ENCODE measurements around the gene COL12A1. TPM values are rescaled to one million over a fixed set of nuclear protein-coding genes. Genes with fewer than 3 reads are reported as not detected.

COL12A1 gene
- total RNA-seq, 1 donor from 2014 or later, result not detected

GRCh38 chr6:75213732-75214131 lies 7.9 kb upstream of the COL12A1 start:
- intact Hi-C loops (cut with micrococcal nuclease), result no loop called here

- intact Hi-C loops (cut with micrococcal nuclease), result no loop called here
These were observed 7.3 kb upstream of the COL12A1 start for GRCh38 chr6:75213112-75213511.

- intact Hi-C loops (cut with micrococcal nuclease), result loop anchor here (1.0 kb wide), 2 partner anchors 314 to 1357 kb away; no protein-coding TSS in a partner anchor
These were observed 6.2 kb upstream of the COL12A1 start for GRCh38 chr6:75211920-75212590.

GRCh38 chr6:75210885-75211739 lies 5.3 kb upstream of the COL12A1 start:
- intact Hi-C loops (cut with micrococcal nuclease), result loop anchor here (1.0 kb wide), 2 partner anchors 315 to 1356 kb away; no protein-coding TSS in a partner anchor

GRCh38 chr6:75209184-75209723 lies 3.4 kb upstream of the COL12A1 start:
- intact Hi-C loops (cut with micrococcal nuclease), result loop anchor here (1.0 to 10.0 kb wide), 8 partner anchors 34 to 1684 kb away; partner anchors contain the start of genes COX7A2 and EEF1A1

GRCh38 chr6:75208298-75209183 lies 2.7 kb upstream of the COL12A1 start:
- intact Hi-C loops (cut with micrococcal nuclease), result loop anchor here (1.0 to 10.0 kb wide), 8 partner anchors 35 to 1684 kb away; partner anchors contain the start of genes COX7A2 and EEF1A1

- intact Hi-C loops (cut with micrococcal nuclease), result loop anchor here (10.0 kb wide), 1 partner anchor 1682 kb away; the partner anchor contains the start of gene EEF1A1
These were observed 906 bp upstream of the COL12A1 start for GRCh38 chr6:75206576-75207342.

- intact Hi-C loops (cut with micrococcal nuclease), result loop anchor here (1.0 to 10.0 kb wide), 5 partner anchors 118 to 1680 kb away; partner anchors contain the start of gene EEF1A1
These were observed 686 bp downstream of the COL12A1 start for GRCh38 chr6:75204959-75205775.

GRCh38 chr6:75204217-75204958 lies 1.5 kb downstream of the COL12A1 start:
- intact Hi-C loops (cut with micrococcal nuclease), result loop anchor here (1.0 to 10.0 kb wide), 5 partner anchors 117 to 1680 kb away; partner anchors contain the start of gene EEF1A1

- intact Hi-C loops (cut with micrococcal nuclease), result loop anchor here (1.0 to 10.0 kb wide), 5 partner anchors 116 to 1679 kb away; partner anchors contain the start of gene EEF1A1
These were observed 2.1 kb downstream of the COL12A1 start for GRCh38 chr6:75203721-75204120.

- intact Hi-C loops (cut with micrococcal nuclease), result loop anchor here (5.0 to 10.0 kb wide), 2 partner anchors 115 to 1678 kb away; partner anchors contain the start of gene EEF1A1
These were observed 3.1 kb downstream of the COL12A1 start for GRCh38 chr6:75202676-75203131.

GRCh38 chr6:75201901-75202672 lies 3.8 kb downstream of the COL12A1 start:
- intact Hi-C loops (cut with micrococcal nuclease), result loop anchor here (5.0 to 10.0 kb wide), 2 partner anchors 115 to 1677 kb away; partner anchors contain the start of gene EEF1A1

- intact Hi-C loops (cut with micrococcal nuclease), result loop anchor here (5.0 to 10.0 kb wide), 2 partner anchors 114 to 1676 kb away; partner anchors contain the start of gene EEF1A1
These were observed 4.8 kb downstream of the COL12A1 start for GRCh38 chr6:75201021-75201420.

GRCh38 chr6:75199889-75200288 lies 6.0 kb downstream of the COL12A1 start:
- intact Hi-C loops (cut with micrococcal nuclease), result loop anchor here (5.0 to 10.0 kb wide), 2 partner anchors 113 to 1675 kb away; partner anchors contain the start of gene EEF1A1

GRCh38 chr6:75196081-75196687 lies 9.7 kb downstream of the COL12A1 start:
- intact Hi-C loops (cut with micrococcal nuclease), result no loop called here

- intact Hi-C loops (cut with micrococcal nuclease), result no loop called here
These were observed 17.5 kb downstream of the COL12A1 start for GRCh38 chr6:75188221-75188925.
